Epithelial cell of prostate (primary cell): Measurements from ENCODE around the gene DTX3L.
"Not testable (repeated sequence)": the region's sequence is repeated elsewhere in the genome, so short reads cannot be mapped to it uniquely, and the experiment has no call there.

Experiments used
- DNase-seq: peaks from one replicate; pipeline ENCODE4 v3.0.0-alpha.2; 2011; ENCODE audit warnings: low read depth, low spot score
- H3K27ac ChIP-seq: fragments of 450-650 bp; 2 replicates; pipeline ENCODE4 v1.5.1; 2017; ENCODE audit warnings: mild to moderate bottlenecking

DTX3L gene

DNA sequence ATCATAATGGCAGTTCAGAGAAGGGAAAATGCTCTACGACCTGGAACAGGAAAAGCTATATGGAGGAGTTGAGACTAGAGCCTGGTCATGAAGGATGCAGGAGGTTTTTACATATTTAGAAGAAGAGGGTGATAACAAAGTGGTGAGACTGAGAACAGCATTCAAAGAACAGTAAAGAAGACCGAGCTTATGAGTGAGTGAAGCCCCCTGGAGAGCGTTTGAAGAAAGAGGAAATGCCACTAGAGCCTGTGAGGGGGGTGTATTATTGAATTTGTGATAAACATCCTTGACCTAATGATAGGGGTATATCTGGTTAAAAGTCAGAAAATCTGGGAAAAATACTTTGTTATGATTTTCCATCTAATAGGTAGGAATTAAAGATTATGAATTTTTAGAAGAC, 4.2 kb upstream of the DTX3L start:
- no peak for DNase-seq

DNA sequence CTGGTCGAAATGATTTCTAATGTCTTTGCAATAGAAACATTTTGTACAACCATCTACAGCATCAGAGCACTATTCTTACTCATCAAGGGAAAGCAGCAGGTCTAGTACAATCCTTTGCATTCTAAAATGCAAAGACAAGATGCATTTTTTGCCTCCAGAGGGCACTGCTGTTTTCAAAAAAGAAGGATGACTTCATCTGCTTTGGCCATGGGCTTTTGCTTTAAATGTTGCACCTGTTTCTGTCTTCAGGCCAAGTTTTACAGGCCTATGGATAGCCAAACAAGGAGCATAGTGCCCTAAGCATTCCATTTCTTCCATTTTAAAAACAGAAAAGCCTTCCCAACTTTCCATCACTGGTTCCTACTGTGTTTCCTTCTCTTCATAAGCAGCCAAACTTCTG, 3.5 kb upstream of the DTX3L start:
- no peak overlapping the region for H3K27ac ChIP-seq
- DNase-seq: no peak

More for the DNA sequence above, 4.2 kb upstream of the DTX3L start:
- no peak overlapping the region for H3K27ac ChIP-seq

DNA sequence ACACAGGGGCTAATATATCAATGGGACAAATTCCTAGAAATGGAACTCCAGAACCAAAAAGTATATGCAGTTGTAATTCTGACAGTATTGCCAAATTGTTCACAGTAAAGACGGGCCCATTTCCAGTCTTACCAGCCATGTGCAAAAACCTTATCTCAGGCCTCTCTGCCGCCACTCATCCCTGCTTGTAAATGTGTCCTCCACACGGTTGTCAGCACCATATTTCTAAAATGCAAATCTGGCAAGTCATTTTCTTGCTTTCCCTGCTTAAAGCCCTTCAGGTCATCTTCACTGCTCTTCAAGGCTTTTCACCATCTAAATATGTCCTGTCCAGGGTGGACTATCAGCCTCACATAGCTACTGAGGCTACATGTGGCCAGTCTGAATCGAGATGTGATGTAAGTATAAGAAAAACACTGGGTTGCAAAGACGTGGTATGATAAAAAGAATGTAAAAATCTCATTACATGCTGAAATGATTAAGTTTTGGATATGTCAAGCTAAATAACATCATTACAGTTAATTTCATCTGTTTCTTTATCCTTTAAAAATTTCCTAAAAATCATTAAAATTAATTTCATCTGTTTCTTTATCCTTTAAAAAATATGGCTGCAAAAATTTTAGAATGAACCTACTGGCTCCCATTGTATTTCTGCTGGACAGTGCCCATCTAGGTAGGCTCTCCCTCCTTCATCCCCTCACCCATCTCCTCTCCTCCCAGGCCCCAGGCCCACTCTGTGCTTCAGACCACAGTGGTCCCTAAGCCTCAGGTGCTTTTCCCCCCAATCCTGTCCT, 1.0 kb upstream of the DTX3L start:
- no peak for DNase-seq

DNA sequence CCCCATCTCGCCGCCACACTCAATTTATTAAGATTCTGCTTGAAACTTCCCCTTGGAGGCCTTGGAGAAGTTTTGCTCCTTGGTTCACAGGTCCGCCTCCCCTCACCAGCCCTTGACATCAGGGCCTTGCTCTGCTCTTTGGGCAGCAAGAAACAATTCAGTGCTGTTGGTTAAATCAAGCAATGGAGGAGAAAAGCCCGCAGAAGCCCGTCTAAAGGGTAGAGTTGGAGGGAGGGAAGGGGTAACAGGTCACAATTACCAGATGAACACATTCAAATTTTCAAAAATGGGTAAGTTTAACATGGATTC, 467 bp upstream of the DTX3L start:
- H3K27ac ChIP-seq: peak overlapping the region; percentile 66
- no peak for DNase-seq

More for the DNA sequence above, 1.0 kb upstream of the DTX3L start:
- peak overlapping the region; percentile 66 for H3K27ac ChIP-seq

DNA sequence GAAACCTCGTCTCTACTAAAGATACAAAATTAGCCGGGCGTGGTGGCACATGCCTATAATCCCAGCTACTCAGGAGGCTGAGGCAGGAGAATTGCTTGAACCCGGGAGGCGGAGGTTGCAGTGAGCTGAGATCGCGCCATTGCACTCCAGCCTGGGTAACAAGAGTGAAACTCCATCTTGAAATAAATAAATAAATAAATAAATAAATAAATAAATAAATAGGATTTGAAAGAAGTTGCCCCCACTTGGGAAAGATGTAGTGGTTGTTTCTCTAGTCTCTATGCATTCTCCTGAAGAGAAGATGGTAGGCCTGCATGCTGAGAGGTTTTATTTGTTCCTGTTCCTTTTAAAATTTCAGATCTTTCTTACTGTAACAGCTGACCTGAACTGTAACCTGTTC, 4.0 kb downstream of the DTX3L start:
- not testable (repeated sequence) for DNase-seq, H3K27ac ChIP-seq

DNA sequence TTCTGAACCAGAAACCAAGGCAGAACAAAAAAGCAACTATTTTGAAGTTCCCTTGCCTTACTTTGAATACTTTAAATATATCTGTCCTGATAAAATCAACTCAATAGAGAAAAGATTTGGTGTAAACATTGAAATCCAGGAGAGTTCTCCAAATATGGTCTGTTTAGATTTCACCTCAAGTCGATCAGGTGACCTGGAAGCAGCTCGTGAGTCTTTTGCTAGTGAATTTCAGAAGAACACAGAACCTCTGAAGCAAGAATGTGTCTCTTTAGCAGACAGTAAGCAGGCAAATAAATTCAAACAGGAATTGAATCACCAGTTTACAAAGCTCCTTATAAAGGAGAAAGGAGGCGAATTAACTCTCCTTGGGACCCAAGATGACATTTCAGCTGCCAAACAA, 4.6 kb downstream of the DTX3L start:
- H3K27ac ChIP-seq: no peak overlapping the region
- no peak for DNase-seq

DNA sequence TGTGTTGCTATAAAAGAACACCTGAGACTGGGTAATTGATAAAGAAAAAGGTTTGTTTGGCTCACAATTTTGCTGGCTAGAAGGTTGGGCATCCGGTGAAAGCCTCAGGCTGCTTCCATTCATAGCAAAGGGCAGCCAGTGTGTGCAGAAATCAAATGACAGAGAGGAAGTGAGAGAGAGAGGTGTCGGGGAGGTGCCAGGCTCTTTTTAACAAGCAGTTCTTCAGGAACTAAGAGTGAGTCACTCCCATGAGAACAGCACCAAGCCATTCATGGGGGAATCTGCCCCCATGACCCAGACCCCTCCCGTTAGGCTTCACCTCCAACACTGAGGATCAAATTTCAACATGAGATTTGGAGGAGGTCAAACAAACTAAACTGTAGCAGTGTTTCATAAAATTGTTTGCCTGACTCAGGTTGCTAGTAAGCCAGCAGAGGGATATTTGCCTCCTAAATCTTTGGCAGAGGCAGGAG, 8.8 kb downstream of the DTX3L start:
- peak overlapping the region; percentile 52 for H3K27ac ChIP-seq
- DNase-seq: peak; percentile 53

DNA sequence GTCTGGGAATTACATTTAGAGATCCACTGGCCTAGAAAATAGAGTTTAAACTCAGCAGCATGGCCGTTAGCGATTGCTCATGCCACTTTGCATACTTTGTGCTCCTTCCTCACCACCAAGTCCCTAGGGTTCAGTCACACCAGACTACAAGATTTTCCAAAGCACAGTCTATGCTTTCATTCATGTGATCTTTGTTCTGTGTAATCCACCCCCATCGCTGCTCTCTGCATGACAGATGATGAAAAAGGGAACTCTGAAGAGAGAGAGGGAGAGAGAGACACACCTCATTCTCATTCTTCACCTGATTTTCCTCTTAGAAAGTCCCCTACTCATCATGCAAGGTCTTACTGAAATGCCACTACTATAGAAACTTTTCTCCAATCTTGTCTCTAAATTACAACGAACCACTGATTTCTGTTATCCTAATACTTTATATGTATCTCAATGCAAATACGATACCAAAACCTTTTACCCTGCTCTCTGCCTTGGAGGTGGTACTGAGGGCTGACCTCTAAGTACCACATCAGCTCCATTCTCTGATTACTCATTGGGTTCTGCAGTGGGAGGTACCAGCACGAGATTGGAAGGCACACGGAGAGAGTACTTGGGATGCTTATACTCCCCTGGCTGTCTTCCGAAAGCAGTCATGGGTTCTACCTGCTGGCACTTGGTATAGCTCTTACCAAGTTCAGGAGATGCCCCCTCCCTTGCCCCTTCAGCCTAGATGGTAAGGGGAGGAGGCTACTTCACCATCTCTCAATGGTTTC, 12.2 kb downstream of the DTX3L start:
- no peak overlapping the region for H3K27ac ChIP-seq
- no peak for DNase-seq

DNA sequence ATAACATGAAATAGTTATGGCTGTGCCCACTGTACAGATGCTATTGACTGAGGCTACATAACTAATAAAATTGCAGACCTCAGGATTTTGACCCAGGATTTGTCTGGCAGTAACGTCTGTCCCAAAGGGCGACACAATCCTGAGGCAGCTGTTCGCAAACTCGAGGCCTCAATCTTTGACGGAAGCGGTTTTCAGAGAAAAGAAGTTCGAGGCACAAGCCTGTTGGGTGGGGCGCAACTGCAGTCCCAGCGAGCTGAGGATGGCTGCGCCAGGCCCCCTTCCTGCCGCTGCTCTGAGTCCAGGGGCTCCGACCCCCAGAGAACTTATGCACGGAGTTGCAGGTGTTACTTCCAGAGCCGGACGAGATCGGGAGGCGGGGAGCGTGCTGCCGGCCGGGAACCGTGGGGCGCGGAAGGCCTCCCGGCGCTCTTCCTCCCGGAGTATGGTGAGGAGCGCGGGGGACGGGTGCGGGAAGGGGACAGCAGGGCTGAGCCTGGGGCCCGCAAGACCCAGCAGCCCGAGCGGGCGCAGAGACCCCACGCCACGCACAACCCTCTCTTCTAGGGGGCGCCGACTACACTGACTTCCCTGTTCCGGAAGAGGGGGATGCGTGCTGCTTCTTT, 13.4 kb downstream of the DTX3L start, which contains the start of gene PARP15:
PARP15 (plus strand) TSS at position 242 of the 623 bp plus-strand sequence; CDS start at position 260, 18 bp downstream.
- H3K27ac ChIP-seq: no peak within 1 kb of the TSS
- DNase-seq: no peak

DNA sequence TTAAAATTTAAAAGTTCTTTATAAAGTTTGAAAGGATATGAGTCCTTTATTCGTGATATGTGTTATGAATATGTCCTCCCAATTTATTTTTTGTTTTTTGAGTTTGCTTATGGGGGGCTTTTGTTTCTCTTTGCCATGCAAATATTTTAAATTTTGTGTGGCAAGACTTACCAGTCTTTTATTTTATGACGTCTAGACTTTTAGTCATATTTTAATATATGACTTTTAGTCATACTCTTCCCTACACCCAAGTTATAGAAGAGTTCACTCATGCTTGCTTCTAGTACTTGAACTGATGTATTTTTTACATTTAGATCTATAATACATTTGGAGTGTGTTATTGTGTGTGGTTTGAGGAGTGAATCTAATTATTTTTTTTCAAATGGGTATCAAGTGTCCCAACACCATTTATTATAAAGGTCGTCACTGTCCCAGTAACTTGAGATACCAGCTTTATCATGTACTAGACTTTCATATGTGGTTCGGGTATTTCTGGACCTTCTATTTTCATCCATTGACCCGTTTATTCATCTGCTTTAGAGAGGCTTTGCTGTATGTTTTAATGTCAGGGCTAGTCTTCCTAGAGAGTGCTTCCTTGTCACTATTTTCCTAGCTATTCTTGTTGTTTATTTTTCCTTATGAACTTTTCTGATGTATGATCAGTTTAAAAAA, 14.1 kb downstream of the DTX3L start:
- no peak for DNase-seq
- no peak overlapping the region for H3K27ac ChIP-seq

DNA sequence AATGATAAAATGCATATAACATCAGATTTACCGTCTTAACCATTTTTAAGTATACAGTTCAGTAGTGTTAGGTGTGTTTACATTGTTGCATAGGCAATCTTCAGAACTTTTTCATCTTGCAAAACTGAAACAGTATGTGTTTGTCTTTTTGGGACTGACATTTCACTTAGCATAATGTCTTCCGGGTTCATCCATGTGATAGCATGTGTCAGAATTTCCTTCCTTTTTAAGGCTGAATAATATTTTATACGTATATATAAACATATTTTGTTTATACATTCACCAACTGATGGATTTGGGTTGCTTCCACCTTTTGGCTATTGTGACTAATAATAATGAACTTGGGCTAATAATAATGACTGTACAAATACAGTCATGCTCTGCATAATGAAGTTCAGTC, 16.3 kb downstream of the DTX3L start:
- no peak overlapping the region for H3K27ac ChIP-seq
- DNase-seq: no peak

DNA sequence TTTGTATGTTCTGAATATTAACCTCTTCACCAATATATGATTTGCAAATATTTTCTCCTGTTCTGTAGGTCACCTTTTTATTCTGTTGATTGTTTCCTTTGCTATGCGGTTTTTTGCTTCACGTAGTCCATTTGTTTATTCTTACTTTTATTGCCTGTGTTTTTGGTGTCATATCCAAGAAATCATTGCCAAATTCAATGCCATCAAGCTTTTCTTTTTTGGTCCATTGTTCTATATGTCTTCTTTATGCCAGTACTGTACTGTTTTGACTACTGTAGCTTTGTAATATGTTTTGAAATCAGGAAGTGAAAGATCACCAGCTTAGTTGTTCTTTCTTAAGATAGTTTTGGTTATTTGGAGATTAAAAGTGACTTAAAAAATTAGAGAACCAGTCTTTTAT, 17.5 kb downstream of the DTX3L start:
- DNase-seq: no peak
- no peak overlapping the region for H3K27ac ChIP-seq

DNA sequence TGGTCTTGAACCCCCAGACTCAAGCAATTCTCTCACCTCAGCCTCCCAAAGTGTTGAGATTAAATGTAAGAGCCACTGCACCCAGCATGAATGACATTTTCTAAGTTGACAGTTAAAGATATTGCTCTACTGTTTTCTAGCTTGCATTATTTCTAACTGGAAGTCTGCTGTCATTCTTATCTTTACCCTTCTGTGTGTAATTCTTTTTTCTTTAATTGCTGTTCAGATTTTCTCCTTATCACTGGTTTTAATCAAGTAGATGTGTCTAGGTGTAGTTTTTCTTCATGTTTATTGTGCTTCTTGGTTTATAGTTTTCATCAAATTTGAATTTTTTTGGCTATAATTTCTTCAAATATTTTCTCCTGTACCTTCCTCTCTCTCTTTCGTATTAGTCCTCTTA, 18.3 kb downstream of the DTX3L start:
- H3K27ac ChIP-seq: no peak overlapping the region
- DNase-seq: no peak

DNA sequence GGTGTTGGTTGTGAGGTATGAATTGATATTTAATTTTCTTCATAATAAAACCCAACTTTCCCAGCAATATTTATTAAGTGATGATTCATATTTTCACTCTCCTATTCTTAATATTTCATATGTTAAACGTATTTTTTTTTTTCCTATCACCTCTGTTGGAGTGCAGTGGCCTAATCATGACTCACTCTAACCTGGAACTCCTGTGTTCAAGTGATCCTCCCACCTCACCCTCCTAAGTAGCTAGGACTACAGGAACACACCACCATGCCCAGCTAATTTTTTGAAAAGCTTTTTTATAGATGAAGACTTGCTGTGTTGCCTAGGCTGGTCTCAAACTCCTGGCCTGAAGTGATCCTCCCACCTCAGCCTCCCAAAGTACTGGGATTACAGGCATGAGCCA, 22.0 kb downstream of the DTX3L start:
- DNase-seq: no peak
- no peak overlapping the region for H3K27ac ChIP-seq

DNA sequence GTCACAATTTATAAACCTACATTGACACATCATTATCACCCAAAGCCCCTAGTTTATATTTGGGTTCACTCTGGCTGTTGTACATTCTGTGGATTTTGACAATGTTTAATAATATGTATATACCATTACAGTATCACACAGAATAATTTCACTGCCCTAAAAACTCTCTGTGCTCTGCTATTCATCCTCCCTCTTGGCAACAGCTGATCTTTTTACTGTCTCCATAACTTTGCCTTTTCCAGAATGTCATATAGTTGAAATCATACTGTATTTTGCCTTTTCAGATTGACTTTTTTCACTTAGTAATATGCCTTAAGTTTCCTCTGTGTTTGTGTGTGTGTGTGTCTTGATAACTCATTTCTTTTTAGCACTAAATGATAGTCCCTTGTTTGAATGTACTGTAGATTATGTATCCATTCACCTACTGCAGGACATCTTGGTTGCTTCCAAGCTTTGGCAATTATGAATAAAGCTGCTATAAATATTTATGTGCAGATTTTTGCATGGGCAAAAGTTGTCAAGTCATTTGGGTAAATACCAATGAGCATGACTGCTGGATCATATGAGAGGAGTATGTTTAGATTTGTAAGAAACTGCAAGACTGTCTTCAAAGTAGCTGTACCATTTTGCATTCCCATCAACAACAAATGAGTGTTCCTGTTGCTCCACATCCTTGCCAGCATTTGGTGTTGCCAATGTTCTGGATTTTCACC, 22.8 kb downstream of the DTX3L start:
- no peak for DNase-seq
- no peak overlapping the region for H3K27ac ChIP-seq

DNA sequence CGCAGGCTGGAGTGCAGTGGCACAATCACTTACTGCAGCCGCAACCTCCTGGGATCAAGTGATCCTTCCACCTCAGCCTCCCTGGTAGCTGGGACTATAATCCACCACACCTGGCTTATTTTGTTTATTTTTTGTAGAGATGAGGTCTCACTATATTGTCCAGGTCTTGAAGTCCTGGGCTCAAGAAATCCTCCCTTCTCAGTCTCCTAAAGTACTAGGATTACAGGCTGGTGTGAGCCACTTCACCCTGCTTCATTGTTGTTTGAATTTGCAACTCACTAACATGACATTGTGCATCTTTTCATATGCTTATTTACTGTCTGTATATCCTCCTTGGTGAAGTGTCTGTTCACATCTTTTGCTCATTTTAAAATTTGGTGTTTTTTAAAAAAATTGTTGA, 23.4 kb downstream of the DTX3L start:
- no peak for DNase-seq
- no peak overlapping the region for H3K27ac ChIP-seq

DNA sequence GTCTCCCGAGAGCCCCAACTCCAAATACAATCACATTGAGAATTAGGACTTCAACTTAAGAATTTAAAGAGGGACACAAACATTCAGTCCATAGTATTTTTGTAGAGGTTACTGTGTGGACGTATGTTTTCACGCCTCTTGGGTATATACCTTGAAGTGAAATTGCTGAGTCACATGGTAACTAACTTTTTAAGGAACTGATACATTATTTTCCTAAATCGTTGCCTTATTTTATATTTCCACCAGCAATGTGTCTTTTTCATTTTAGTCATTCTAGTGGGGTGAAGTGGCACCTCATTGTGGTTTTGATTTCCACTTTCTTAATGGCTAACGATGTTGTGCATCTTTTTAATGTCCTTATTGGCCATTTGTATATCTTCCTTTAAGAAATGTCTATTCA, 25.2 kb downstream of the DTX3L start:
- DNase-seq: no peak
- H3K27ac ChIP-seq: no peak overlapping the region

DNA sequence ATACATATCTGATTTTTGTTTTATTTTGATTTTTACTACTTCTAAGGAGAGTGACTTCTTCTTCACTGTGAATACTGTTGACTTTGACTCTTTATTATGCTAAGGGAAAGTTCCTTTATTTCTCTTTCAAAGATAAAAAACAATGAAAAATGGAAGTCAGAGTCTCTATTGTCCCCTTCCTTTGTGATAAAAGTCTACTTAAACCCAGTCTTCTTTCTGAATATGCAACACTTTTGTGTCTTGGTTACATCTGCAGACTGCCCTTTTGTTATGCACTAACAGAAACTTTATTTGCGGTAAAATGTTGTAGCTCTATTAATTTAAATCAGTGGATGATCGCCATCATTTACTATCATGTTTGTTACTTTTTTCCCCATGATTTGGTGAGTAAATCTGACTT, 26.5 kb downstream of the DTX3L start:
- no peak for DNase-seq
- H3K27ac ChIP-seq: no peak overlapping the region

DNA sequence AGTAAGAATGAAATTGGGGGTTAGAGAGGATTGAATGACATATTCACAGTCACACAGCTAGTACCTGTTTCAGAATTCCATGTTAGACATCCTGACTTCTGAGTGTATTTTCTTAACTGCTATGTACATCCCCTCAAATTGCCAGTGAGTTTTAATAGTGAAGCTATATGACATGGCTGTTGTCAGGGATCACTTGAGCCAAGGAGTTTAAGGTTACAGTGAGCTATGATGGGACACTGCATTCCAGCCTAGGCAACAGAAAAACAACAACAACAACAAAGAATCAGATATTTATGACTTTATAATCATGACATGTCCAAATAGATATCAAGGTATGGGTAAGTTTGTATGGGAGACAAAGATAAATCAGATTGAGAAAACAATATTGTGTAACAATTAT, 29.9 kb downstream of the DTX3L start:
- no peak overlapping the region for H3K27ac ChIP-seq
- DNase-seq: no peak

DNA sequence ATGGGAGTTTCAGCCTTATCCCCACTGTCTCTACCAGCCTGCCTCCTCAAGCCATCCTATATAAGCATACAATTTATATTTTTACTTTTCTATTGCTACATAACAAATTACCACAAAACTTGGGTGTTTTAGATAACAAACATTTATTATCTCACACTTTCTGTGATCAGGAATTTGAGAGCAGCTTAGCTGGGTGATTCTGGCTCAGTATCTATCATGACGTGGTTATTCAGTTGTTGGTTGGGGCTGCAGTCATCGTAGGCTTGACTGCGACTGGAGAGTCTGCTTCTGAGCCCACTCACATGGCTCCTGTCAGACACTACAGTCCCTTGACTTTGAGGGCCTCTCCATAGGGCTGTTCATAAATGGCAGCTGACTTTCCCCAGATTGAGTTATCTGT, 34.0 kb downstream of the DTX3L start:
- H3K27ac ChIP-seq: no peak overlapping the region
- no peak for DNase-seq
